CD4-positive, alpha-beta T cell treated with Interferon alpha-2 for 1 hour (primary cell): ENCODE results near the gene SDC4.

ENCODE experiments used
- DNase-seq, 2 donors: peaks; one replicate each; pipeline ENCODE4 v3.0.0-alpha.2; 2020 to 2022

The SDC4 gene, protein sequence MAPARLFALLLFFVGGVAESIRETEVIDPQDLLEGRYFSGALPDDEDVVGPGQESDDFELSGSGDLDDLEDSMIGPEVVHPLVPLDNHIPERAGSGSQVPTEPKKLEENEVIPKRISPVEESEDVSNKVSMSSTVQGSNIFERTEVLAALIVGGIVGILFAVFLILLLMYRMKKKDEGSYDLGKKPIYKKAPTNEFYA

DNA sequence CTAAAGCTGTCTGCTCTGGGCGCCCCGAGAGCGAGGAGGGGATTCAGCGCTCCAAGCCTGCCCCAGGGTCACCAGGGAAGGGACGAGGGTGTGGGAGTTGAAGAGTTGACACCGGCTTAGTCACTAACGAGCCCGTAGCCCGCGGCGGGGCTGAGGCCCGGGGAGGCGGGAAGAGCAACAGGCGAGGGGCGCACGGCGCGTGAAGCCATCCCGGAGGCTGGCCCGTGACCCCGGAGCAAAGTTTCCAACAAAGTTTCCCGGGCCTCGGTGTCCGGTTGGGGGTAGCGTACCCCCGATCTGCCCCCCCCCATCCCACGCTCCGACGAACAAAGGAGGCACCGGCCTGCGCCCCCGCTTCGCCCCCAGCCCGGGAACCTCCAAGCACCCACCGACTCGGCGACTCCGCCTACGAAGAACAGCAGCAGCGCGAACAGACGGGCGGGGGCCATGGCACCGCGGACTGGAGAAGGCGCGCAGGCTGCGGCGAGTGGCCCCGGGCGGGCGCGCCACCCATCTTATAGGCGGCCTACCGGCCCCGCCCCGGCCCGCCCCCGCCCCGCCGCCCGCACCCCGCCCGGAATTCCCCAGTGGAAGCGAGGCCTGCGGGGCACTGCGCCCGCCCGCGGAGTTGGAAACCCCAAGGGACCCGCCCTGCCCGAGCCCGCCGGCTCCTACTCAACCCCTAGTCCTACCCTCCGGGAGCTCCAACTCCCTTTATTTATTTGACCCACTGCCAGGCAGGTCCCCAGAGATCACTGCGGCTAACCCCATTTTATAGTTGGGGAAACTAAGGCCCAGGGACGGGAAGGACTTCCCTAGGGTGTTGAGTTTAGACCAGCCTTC is at the start of gene SDC4:
SDC4 (minus strand) TSS at position 489 of the 843 bp plus-strand sequence; CDS start at position 449, 40 bp downstream.
- DNase-seq = peak; percentile 37 to 74

DNA sequence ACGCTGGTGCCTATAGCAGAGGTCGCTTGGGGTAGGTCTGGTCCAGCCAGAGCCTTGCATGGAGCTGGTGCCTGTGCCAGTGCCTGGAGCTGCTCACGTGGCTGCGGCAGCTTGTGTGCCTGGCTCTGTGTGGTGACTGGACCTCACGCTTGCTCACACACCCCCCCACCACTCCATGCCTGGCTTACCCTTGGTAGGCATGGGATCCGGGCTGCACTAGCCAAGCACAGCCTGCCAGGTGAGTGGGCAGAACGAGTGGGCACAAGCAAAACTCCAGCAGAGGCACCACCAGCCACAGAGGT is 46.8 kb upstream of the SDC4 start:
- DNase-seq = no peak

DNA sequence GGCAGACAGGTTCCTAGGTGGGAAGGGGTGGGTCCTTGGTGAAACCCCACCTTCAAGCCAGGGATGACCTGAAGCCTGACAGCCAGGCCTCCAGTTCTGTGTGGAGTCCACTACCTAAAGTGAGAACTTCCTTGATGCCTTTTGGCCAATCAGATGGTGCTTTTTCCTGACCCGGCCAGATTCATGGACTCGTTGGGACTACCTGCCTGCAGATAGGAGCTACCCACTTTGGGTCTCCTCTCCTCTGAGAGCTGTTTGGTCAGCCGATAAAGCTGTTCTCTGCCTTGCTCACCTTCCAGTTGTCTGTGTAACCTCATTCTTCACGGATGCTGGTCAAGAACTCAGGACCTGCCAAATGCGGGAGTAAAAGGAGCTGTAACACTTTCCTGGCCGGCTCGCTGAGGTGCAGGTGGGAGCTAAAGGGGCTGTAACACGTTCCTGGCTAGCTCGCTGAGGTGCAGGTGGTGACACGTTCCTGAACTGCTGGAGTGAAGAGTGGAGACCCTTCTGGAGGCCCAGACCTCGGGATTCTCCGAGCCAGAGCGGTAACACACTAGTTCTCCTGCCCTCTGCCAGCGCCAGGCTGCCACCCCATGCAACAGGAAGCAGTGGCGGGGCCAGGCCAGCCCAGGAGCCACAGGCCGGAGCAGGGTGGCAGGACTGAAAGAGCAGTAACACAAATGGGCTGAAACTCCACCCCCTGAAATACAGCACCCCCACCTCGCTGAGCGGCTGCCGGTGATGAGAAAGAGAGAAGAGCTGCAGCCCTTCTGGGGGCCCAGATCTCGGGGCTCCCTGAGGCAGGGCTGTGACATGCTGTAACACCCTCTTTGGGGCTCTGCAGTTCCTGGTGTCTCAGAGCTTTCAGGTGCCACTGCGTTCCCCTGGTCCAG is 46.2 kb upstream of the SDC4 start:
- no peak for DNase-seq

DNA sequence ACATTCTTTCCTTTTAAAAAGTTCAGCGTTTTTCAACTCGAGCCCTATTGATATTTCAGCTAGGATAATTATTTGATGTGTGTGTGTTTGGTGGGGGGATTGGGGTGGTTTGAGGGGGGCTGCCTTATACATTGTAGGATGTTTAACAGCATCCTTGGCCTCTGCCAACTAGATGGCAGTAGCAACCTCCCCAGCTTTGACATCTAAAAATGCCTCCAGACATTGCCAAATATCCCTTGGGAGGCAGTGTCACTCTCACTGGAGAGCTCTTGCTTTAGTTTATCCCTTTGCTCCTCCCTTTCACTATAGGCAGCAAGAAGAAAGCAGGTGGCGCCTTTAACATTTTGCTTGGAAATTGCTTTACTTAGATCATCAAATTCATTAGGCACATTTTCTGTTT is 44.5 kb upstream of the SDC4 start:
- no peak for DNase-seq

DNA sequence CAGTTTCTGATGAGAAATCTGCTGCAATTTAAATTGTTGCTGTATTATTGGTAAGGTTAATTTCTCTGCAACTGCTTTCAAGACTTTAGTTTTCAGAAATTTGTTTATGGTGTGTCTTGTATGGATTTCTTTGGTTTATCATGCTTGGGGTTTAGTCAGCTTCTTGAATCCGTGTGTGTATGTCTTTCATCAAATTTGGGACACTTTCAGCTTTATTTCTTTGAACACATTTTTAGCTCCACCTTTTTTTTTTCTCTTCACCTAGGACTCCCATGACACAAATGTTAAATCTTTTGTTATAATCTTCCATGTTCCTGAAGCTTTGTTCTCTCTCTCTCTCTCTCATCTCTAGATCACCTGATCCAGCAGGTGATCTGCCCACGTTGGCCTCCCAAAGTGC is 43.3 kb upstream of the SDC4 start:
- no peak for DNase-seq

DNA sequence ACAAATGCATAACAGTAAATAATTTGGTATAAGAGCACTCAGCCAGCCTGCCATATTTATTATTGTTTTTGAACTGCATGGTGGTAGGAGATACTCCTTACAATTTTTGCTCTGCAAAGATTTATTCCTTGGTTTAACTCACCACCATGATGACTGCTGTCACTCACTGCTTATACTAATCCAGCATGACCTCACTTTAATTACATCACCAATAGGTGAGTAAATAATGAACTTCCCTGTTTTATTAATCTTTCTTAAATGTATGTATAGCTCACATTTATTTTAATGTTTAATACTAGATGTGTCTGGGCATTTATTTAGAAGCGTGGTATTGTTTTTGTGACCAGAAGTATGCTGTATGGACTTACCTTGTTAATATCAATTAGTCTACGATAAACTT is 42.7 kb upstream of the SDC4 start:
- DNase-seq = no peak

DNA sequence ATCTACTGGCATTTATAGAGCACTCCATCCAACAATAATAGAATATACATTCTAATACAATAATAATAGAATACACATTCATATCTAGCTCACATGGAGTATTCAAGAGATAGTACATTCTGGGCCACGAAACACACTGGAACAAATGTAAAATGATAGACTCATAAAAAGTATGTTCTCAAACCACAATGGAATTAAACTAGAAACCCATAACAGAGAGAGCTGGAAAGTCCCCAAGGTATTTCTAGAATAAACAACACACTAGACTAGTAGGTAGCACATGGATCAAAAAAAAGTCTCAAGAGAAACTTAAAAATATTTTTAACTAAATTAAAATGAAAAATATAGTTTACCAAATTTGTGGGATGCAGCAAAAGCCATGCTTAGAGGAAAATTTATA is 39.0 kb upstream of the SDC4 start:
- DNase-seq = no peak

DNA sequence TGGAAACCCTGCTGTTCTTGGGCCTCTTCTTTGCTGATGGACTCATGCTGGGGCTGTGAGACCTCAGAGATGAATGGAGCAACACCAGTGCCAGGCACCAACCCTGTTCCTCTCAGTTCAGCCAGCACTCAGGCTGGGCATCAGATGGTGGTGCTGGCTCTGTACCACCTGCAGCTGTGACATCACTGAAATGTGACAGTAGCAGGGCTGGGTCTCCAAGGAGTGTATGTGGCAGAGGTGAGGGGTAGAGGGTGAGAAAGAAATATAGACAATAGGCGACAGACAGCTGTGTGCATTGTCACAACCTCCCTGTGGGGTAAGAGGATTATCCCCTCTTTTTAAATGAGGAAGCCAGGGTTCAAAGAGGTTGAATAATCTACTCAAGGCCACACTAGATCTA is 30.0 kb upstream of the SDC4 start, which contains the start of gene TP53TG5:
TP53TG5 (minus strand) TSS at position 135 of the 400 bp plus-strand sequence; CDS start at position 46, 89 bp downstream.
- DNase-seq = no peak

DNA sequence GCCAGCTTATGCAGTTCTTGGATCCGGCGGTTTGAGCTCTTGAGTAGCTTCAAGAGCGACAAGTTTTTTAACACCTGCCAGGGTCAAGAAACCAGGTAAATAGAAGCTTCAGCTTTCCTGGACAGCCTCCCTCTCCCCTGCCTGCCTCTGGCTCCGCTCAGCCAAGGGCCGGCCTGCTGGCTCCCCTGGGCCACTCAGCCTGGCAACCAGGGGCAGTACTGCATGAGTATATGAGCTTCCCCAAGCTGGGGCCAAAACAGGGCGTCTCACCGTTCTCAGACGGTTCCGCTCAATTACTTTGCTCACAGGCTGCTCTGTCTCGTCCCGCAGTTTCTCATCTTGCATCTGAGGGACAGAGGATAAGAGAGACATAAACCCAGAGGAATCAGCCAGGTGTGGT is 29.0 kb upstream of the SDC4 start:
- no peak for DNase-seq

DNA sequence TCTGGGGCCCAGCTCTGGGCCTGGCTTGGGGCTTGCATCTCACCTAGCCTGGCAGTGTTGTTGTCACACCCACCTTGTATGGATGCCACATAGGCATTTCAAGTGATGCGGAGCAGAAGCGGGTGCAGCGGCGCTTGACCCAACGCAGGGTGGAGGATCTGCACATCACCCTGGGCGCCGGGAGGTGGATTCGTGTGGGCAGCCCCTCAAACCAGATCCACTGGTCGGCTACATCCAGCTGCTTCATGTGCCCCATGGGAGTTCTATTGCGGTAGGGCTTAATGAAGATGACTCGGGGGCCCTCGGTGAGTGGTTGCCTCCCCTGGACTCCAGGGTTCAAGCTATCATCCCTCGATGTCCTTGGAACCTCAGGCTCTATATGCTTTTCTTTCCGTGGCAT is 26.7 kb upstream of the SDC4 start:
- DNase-seq = no peak

DNA sequence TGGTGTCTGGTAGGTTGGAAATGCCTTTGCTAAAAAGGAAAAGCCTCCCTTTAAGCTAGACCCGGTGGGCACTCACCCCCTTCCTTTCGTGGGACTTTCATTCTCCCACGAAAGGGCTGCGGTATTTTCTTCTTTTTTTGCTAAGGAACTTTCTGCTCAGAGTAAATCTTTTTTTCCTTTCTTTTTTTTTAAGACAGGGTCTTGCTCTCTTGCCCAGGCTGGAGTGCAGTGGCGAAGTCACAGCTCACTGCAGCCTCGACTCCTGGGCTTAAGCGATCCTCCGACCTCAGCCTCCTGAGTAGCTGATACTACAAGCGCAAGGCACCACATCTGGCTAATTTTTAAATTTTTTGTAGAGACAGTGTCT is 25.9 kb upstream of the SDC4 start:
- DNase-seq = no peak

DNA sequence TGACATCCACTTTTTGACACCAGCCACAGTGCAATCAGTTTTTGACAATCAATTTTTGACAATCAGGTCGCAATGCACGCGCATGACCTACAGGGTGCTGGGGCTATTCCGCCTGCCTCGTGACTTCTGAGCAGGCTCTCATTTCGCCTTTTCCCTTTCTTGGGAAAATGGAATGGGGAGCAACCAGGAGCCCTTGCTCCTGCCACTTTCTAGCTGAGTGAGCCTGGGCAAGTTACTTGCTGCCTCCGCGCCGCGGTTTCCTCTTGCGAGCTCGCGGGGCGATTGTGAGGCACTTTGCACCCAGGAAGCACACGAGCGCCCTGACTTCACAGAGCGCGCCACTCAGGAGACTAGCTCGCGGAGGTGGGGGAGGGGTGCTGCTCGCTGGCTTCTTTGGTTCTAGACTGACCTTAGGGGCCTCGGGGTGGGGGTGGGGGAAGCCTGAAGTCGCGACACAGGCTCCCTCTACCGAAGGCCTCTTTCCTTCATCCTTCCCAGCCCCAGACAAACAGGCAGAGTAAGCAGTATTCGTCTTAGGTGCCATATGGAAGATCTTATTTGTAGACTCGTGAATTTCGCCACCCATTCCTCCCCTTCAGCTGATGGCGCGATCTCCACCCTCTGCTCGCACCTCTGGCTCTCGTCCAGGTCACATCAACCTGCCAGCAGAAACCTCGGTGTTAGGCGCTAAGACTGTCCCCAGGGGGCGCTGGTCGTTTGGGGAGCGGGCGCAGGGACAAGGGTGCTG is 25.3 kb upstream of the SDC4 start:
- peak; percentile 87 to 91 for DNase-seq

DNA sequence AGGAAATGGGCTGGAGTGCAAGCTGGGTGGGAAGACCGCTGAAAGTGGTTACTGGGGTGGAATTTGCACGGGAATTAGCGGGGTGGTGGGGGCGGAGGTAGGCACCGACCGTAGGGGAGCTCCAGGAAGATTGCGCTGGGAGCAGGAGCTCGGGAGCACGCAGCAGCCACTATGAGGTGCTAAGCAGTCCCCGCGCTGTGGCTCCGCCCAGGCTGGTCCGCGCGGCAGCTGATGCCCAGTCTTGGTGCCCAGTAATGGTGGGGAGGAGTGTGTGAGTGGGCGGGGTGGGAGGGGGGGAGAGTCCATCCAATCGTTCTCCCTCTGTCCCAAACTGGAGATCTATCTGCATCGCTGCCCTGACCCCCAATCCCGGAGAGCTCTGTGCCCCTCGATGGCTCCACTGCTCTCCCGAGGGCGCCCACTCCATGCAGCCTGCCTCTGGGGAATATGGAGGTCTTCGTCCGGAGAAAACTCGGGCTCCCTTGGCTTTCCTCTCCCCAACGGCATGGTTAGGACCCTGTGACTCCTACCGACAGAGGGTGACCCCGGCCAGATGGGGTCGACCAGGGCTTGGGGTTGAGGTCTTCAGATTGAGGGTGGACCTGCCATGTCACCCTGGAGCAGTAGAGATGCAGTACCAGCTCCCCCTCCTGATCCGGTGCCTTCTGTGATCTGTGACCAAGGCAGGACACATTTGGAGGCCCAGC is 24.6 kb upstream of the SDC4 start:
- DNase-seq = no peak

DNA sequence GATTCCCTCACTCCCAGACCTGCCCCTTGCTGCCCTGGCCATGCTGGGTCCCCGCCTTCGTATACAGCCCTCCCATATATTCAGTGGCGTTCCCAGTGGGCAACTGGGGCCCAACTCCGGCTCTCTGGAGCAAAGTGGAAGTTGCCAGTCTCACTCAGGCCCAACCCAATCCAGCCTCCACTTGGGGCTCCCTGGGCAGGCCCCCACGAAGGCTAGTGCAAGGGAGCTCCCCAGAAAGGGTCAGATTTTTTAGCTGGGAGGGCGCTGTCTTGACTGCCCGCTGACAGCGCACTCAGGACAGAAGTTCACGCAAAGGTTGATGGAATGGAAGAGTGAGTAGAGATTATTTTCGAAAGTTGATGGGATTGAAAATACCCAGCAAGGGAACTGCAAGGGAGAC is 24.0 kb upstream of the SDC4 start:
- no peak for DNase-seq

DNA sequence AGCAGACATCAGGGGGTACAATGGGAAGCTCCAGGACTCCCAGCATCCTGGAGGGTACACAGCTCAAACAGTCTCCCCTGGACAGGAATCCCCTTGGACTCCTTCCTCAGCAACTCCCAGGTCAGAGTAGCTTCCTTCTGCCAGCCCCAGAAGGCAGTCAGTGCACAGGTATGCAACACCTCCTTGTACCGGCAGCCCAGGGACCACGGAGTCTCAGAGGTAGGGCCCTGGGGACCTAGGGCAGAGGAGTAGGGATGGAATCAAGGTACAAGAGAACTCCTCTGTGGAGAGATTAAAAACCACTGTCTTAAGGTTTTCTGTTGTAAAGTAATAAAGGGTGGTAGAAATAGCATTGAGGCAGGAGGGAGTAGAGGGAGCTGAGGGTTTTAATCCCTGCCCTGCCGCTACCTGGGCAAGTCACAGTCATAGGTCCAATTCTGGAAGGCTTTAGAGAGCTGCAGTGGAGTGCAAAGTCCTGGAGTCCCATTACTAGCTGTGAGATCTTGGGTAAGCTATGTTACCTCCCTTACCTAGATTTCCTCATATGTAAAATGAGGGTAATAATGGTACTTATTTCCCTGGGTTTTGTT is 22.4 kb upstream of the SDC4 start:
- no peak for DNase-seq

DNA sequence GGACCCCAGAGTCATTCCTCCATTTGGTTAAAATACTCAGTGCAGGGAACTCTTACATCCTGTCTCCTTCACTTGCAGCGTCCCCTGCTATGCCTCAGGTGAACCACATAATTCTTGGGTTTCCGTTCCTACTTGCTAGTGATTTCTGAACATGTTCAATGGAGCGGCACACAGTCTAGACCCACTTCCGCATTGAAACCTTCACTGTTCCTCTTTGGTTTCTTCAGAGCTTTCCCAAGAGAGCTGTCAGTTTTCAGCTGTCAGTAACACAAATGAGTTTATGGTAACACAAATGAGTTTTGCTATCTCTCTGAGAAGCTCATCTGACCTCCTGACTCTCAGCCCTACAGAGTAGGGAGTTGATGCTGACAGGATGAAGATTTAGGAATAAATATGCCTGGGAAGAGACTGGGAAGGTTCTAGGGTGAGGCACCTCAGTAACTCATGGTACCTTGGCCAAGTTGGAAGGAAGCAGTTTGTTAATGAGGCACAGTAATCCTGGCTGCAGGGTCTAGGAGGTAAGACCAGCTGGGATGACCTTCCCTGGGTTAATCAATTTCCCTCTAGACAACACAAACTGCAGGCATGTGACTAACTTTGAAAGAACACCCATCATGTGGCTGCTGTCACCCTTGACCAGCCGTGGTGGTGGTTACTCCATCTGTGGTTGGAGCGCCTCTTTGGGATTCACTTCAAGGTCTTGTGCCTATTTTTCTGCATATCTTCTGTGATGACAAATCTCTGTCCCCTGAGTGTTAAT is 20.2 kb upstream of the SDC4 start:
- peak; percentile 60 to 72 for DNase-seq

DNA sequence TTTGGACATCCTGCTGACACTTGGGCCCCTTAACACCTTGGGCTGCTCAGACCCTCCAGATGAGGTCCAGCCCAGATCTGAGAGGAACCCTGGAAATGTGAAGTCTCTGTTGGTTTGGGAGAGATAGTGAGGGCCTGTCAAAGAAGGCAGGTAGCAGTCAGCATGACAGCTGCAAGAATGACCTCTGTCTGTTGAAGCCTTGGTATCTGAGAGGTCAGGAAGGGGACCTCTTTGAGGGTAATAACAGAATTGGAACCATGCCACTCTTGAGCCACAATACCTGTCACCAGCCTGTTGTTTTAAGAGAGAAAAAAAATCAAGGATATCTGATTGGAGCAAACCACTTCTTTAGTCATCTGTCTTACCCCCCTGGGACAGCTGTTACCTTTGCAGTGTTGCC is 18.9 kb upstream of the SDC4 start:
- DNase-seq = no peak

DNA sequence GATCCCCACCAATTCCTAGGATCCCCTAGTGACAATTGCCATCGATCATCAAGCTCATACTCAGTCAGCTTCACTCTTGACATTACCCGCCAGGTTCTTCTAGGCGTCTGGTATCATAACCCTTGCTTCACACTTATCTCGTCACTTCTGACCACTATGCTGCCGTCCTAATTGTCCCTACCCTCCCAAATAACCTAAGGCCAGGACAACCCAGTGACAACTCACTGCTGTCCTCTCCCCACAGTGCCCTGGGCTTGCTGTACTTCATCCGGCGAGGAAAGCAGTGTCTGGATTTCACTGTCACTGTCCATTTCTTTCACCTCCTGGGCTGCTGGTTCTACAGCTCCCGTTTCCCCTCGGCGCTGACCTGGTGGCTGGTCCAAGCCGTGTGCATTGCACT is 18.4 kb upstream of the SDC4 start:
- DNase-seq = no peak

DNA sequence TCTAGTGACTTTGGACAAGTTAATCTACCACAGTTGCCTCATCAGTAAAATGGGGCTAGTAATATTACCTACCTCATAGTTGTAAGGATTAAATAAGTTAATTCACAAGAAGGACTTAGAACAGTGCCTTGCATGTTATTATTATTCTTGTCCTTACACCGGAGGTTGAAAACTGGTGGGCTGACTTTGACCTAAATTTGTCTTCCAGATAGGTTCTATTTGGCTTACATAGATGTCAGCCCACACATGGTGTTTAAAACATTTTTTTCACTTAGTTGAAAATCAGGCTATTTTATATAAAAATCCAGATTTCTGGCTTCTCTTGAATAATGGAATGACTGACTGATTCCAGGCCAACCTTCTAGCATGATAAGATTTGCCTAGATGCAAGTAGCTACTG is 18.0 kb upstream of the SDC4 start:
- DNase-seq = no peak

DNA sequence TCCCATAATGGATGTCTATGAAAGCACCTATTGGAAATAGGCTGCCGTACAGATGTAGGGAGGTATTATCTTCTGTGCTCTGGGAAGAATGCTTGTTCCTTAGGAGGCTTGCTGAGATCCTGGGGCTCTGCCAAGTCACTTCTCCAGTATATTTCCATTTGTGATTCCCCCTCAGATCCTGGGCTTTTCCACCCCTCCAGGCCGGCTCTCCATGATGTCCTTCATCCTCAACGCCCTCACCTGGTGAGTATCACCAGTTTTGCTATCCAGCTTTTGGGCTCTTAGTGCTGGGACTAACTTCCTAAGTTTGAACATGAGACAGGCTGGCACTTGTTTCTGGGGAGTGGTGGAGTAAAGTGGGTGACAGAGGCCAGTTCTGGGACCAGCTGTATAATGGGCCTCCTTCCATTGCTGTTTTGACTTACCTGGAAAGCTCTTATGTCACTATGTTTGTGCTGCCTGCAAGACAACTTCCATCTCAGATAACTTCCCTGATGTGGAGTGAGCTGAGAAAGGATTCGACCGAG is 17.3 kb upstream of the SDC4 start:
- DNase-seq = no peak
